ENCODE results near the gene KDM6B. TPM values are rescaled to one million over a fixed set of nuclear protein-coding genes. Genes with fewer than 3 reads are reported as not detected.

The KDM6B gene
- total RNA-seq, 1 experiment from 2014 or later: 41.3 TPM

GRCh38 chr17:7789131-7789530, 44.9 kb upstream of the KDM6B start:
- no peaks in the 10 kb centered on the region for H3K27me3 ChIP-seq (ENCODE audit: insufficient read depth, low read depth)
- BruUV-seq (replicated peaks): no TSS peak
- H3K27ac ChIP-seq: no peak overlapping the region
- no peak for TF ChIP-seq CTCF (conservative IDR thresholded peaks at IDR 0.05)
- TF ChIP-seq EZH2 (IDR thresholded peaks at IDR 0.05; ENCODE audit: low read depth): no peak
- no peak overlapping the region for H3K4me2 ChIP-seq
- H3K9me2 ChIP-seq (ENCODE audit: insufficient read depth): no peaks in the 10 kb centered on the region
- no peak for DNase-seq
- no peaks in the 10 kb centered on the region for H3F3A ChIP-seq (ENCODE audit: insufficient read depth, low read depth)
- H3K36me3 ChIP-seq (ENCODE audit: low read depth): no peaks in the 10 kb centered on the region
- intact Hi-C loops (cut with micrococcal nuclease; ENCODE audit: unreplicated experiment): no loop called here
- H3K4me1 ChIP-seq (replicated peaks; ENCODE audit: insufficient read depth): no peaks in the 10 kb centered on the region
- H3K9me3 ChIP-seq (ENCODE audit: insufficient read depth, low read depth): no peaks in the 10 kb centered on the region
- H4K20me1 ChIP-seq (ENCODE audit: insufficient read depth): no peaks in the 10 kb centered on the region
- H3K4me3 ChIP-seq: no peak overlapping the region
- H3K79me2 ChIP-seq (ENCODE audit: low read depth): no peaks in the 10 kb centered on the region
- ChIA-PET POLR2A (ENCODE audit: unreplicated experiment) (no interaction called here), CTCF (interaction anchor here (0.7 kb wide), 1 partner anchor 231 kb away, joined by 7 read pairs; no protein-coding TSS in a partner anchor)
- no peak overlapping the region for H2AFZ ChIP-seq

- Histone ChIP-seq H3K4me2 (no peak overlapping the region), H3K36me3 (ENCODE audit: low read depth) (no peaks in the 10 kb centered on the region), H3K79me2 (ENCODE audit: low read depth) (no peaks in the 10 kb centered on the region), H3K4me1 (replicated peaks; ENCODE audit: insufficient read depth) (no peaks in the 10 kb centered on the region), H3K27ac (no peak overlapping the region), H4K20me1 (ENCODE audit: insufficient read depth) (no peaks in the 10 kb centered on the region), H3K4me3 (no peak overlapping the region), H3K27me3 (ENCODE audit: insufficient read depth, low read depth) (no peaks in the 10 kb centered on the region), H3K9me3 (ENCODE audit: insufficient read depth, low read depth) (no peaks in the 10 kb centered on the region), H3F3A (ENCODE audit: insufficient read depth, low read depth) (no peaks in the 10 kb centered on the region), H3K9me2 (ENCODE audit: insufficient read depth) (no peaks in the 10 kb centered on the region), H2AFZ (no peak overlapping the region)
- DNase-seq: no peak
- TF ChIP-seq CTCF (conservative IDR thresholded peaks at IDR 0.05) (no peak), EZH2 (IDR thresholded peaks at IDR 0.05; ENCODE audit: low read depth) (no peak)
- BruUV-seq (replicated peaks): no TSS peak
- intact Hi-C loops (cut with micrococcal nuclease; ENCODE audit: unreplicated experiment): no loop called here
- ChIA-PET CTCF (no interaction called here), POLR2A (ENCODE audit: unreplicated experiment) (no interaction called here)
Observed at GRCh38 chr17:7790150-7790549, 43.9 kb upstream of the KDM6B start.

- H3K27ac ChIP-seq: no peak overlapping the region
- H3K9me2 ChIP-seq (ENCODE audit: insufficient read depth): no peaks in the 10 kb centered on the region
- H3K9me3 ChIP-seq (ENCODE audit: insufficient read depth, low read depth): no peaks in the 10 kb centered on the region
- H3K4me2 ChIP-seq: no peak overlapping the region
- no peak overlapping the region for H2AFZ ChIP-seq
- intact Hi-C loops (cut with micrococcal nuclease; ENCODE audit: unreplicated experiment): no loop called here
- ChIA-PET POLR2A (ENCODE audit: unreplicated experiment) (no interaction called here), CTCF (no interaction called here)
- no peak for DNase-seq
- H4K20me1 ChIP-seq (ENCODE audit: insufficient read depth): no peaks in the 10 kb centered on the region
- H3F3A ChIP-seq (ENCODE audit: insufficient read depth, low read depth): no peaks in the 10 kb centered on the region
- H3K4me1 ChIP-seq (replicated peaks; ENCODE audit: insufficient read depth): no peaks in the 10 kb centered on the region
- no peak for TF ChIP-seq EZH2 (IDR thresholded peaks at IDR 0.05; ENCODE audit: low read depth)
- TF ChIP-seq CTCF (conservative IDR thresholded peaks at IDR 0.05): no peak
- no peak overlapping the region for H3K4me3 ChIP-seq
- no peaks in the 10 kb centered on the region for H3K36me3 ChIP-seq (ENCODE audit: low read depth)
- BruUV-seq (replicated peaks): no TSS peak
- H3K79me2 ChIP-seq (ENCODE audit: low read depth): no peaks in the 10 kb centered on the region
- H3K27me3 ChIP-seq (ENCODE audit: insufficient read depth, low read depth): no peaks in the 10 kb centered on the region
Observed at GRCh38 chr17:7792611-7793010, 41.4 kb upstream of the KDM6B start.

Measured in PC-9 (cell line).